Endothelial cell of umbilical vein (primary cell): Measurements from ENCODE around the gene PMFBP1.

Experiments
- MYC ChIP-seq: IDR thresholded peaks from one replicate; pipeline ENCODE4 v1.6.1; 2011; ENCODE audit warnings: mild to moderate bottlenecking, low read depth, low read length
- POLR2A ChIP-seq: IDR thresholded peaks from 2 replicates; pipeline ENCODE4 v1.6.1; 2012; ENCODE audit warnings: low read depth, mild to moderate bottlenecking, control low read depth, low read length
- POLR2AphosphoS5 ChIP-seq: IDR thresholded peaks from 2 replicates; pipeline ENCODE4 v1.6.1; 2012; ENCODE audit warnings: low read depth, mild to moderate bottlenecking, control low read depth, low read length, moderate library complexity; ENCODE audit not compliant: insufficient read depth
- TF ChIP-seq, protein P1 (sequence below), 2 donors: IDR thresholded peaks; 1 replicate in 1 of 2; 2 replicates in 1 of 2; pipeline ENCODE4 v1.5.1; 2011; ENCODE audit warnings: low read length in 2 of 2, mild to moderate bottlenecking in 2 of 2, moderate library complexity in 2 of 2, control low read depth in 1 of 2, inconsistent platforms in 1 of 2, low read depth in 1 of 2; ENCODE audit not compliant: insufficient read depth in 1 of 2; ENCODE audit errors: extremely low read depth in 1 of 2

DNA sequence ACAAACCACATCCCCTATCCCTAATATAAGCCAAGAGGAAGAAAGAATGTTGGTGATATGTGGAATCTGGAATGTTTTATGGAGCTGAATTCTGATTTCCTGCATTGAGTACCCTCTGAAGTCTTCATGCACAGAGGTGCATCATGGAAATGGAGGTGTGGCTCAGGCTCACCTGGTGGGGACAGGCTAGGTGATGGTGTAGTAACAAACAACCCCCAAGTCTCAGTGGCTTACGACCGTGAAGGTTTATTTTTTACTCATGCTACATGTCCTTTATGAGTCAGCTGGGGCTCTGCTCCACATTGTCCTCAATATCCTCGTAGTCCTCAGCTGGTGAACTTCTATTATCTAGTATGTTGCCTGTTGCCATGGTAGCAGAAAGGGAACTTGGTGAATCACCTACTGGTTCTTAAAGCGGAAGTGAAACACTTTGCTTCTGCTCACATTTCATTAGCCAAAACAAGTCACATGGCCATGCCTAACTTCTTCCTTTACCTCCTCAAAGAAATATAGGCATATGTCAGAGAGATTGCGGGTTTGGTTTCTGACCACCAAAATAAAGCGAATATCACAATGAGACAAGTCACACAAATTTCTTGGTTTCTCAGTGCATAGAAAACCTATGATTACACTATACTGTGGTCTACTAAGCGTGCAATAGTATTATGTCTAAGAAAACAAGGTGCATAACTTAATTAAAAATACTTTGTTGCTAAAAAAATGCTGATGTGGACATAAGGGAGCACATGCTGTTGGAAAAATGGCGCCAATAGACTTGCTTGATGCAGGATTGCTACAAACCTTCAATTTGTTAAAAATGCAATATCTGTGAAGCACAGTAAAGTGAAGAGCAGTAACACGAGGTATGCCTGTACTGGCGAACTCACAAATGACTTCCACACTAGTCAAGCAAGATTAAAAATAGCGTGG lies at the start of gene PMFBP1:
- TF ChIP-seq, protein P1, sequence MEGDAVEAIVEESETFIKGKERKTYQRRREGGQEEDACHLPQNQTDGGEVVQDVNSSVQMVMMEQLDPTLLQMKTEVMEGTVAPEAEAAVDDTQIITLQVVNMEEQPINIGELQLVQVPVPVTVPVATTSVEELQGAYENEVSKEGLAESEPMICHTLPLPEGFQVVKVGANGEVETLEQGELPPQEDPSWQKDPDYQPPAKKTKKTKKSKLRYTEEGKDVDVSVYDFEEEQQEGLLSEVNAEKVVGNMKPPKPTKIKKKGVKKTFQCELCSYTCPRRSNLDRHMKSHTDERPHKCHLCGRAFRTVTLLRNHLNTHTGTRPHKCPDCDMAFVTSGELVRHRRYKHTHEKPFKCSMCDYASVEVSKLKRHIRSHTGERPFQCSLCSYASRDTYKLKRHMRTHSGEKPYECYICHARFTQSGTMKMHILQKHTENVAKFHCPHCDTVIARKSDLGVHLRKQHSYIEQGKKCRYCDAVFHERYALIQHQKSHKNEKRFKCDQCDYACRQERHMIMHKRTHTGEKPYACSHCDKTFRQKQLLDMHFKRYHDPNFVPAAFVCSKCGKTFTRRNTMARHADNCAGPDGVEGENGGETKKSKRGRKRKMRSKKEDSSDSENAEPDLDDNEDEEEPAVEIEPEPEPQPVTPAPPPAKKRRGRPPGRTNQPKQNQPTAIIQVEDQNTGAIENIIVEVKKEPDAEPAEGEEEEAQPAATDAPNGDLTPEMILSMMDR (IDR thresholded peaks at IDR 0.05; ENCODE audit: extremely low read depth in 1 of 2, insufficient read depth in 1 of 2, low read depth in 1 of 2, low read length in 2 of 2), result no peak
- no peak for TF ChIP-seq POLR2AphosphoS5
- TF ChIP-seq MYC, result no peak
- no peak for TF ChIP-seq POLR2A
